ENCODE data around the gene OR13G1.

The OR13G1 gene

DNA sequence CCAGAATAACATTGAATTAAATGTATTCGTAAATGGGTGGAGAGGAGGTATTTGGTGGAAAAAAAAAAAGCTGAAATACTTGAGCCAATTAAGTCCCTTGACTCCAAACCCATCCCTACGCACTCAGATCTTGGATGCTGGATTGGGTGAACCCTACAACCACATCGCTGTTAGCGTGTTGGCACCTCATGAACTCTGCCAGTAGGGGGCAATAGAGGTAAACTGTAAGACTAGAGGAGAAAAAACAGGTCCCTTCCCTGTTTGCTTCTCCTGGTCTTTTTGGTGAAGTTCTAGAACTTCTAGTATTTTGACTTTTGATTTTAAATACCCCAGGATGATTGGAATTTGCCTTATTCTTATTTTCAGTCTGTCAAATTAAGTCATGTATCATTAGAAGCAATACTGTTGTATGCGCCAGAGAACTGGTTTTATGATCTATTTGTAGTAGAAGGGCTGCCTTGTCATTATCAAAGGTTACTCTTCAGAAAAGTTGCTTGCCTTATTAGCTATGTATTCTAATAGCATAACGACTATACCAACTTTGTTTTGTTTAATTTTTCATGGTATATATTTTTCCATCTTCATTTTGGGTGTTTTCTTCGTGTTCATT is 1.9 kb upstream of the OR13G1 start:
- TF ChIP-seq MAX (IDR thresholded peaks at IDR 0.05) (no peak), RAD21 (IDR thresholded peaks at IDR 0.05; ENCODE audit: low read depth) (peak; percentile 70)

- TF ChIP-seq RAD21 (IDR thresholded peaks at IDR 0.05; ENCODE audit: low read depth) (no peak), CREB1 (IDR thresholded peaks at IDR 0.05; ENCODE audit: low read depth) (no peak), EP300 (IDR thresholded peaks at IDR 0.05; ENCODE audit: borderline replicate concordance) (no peak), TEAD4 (IDR thresholded peaks at IDR 0.05) (no peak), ZBTB7A (IDR thresholded peaks at IDR 0.05; ENCODE audit: low read depth) (no peak), TAF1 (IDR thresholded peaks at IDR 0.05; ENCODE audit: low read depth) (no peak), TCF12 (IDR thresholded peaks at IDR 0.05; ENCODE audit: low read depth) (no peak), MAX (IDR thresholded peaks at IDR 0.05) (no peak), FOXM1 (IDR thresholded peaks at IDR 0.05; ENCODE audit: borderline replicate concordance, low read depth) (no peak), CEBPB (IDR thresholded peaks at IDR 0.05) (no peak), YY1 (IDR thresholded peaks at IDR 0.05; ENCODE audit: low read depth) (no peak)
Measured at GRCh38 chr1:247680171-247680570, 632 bp upstream of the OR13G1 start.

- TF ChIP-seq MAX (IDR thresholded peaks at IDR 0.05) (no peak), EGR1 (IDR thresholded peaks at IDR 0.05) (no peak), CEBPB (IDR thresholded peaks at IDR 0.05) (no peak), EP300 (IDR thresholded peaks at IDR 0.05; ENCODE audit: borderline replicate concordance) (no peak), TCF12 (IDR thresholded peaks at IDR 0.05; ENCODE audit: low read depth) (no peak), RAD21 (IDR thresholded peaks at IDR 0.05; ENCODE audit: low read depth) (no peak), REST (IDR thresholded peaks at IDR 0.05; ENCODE audit: low read depth) (no peak), ZBTB7A (IDR thresholded peaks at IDR 0.05; ENCODE audit: low read depth) (no peak), TAF1 (IDR thresholded peaks at IDR 0.05; ENCODE audit: low read depth) (no peak)
Measured at GRCh38 chr1:247669225-247669624, 10.3 kb downstream of the OR13G1 start.

DNA sequence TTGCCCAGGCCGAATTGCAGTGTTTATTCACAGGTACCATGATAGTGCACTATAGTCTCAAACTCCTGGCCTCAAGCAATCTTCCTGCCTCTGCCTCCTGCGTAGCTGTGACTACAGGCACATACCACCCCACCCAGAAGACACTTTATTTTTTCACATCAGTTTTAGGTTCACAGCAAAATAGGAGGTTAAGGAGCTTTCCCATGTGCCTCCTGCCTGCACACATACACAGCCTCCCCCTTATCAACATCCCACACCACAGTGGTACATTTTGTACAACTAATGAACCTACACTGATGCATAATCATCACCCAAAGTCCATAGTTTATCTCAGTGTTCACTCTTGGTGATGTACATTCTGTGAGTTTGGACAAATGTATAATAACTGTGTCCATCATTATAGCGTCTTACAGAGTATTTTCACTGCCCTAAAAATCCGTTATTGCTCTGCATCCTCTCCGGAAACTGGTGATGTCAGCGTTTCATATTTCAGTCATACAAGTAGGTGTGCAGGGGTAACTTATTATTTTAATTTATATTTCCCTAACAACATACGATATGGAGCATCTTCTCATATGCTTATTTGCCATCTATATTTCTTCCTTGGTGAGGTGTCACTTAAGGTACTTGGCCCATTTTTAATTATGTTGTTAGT is 23.2 kb downstream of the OR13G1 start:
- TF ChIP-seq TEAD4 (IDR thresholded peaks at IDR 0.05) (no peak), NFIC (IDR thresholded peaks at IDR 0.05) (no peak), RAD21 (IDR thresholded peaks at IDR 0.05; ENCODE audit: low read depth) (no peak), FOXM1 (IDR thresholded peaks at IDR 0.05; ENCODE audit: borderline replicate concordance, low read depth) (no peak), EP300 (IDR thresholded peaks at IDR 0.05; ENCODE audit: borderline replicate concordance) (no peak), TCF12 (IDR thresholded peaks at IDR 0.05; ENCODE audit: low read depth) (no peak), MAX (IDR thresholded peaks at IDR 0.05) (no peak), YY1 (IDR thresholded peaks at IDR 0.05; ENCODE audit: low read depth) (no peak), REST (IDR thresholded peaks at IDR 0.05; ENCODE audit: low read depth) (no peak), TAF1 (IDR thresholded peaks at IDR 0.05; ENCODE audit: low read depth) (no peak), EGR1 (IDR thresholded peaks at IDR 0.05) (no peak), CEBPB (IDR thresholded peaks at IDR 0.05) (no peak), USF1 (IDR thresholded peaks at IDR 0.05) (no peak), CREB1 (IDR thresholded peaks at IDR 0.05; ENCODE audit: low read depth) (no peak), ZBTB7A (IDR thresholded peaks at IDR 0.05; ENCODE audit: low read depth) (no peak)

DNA sequence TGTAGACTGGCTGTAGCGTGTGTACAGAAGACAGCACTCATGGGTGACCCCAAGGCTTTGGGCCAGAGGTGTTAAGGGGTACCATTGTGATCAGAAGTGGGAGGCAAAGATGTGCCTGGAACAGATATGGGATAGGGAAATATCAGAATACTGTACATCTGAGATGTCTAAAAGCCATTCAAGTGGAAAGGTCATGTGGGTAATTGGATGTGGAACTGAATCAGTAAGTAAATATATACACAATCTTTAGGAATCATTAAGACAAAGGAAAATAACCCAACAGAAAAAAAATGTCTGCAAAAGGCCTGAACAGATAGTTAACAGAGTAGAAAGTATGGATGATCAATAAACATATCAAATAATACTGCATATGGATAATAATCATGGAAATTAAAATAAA is 26.5 kb downstream of the OR13G1 start:
- TF ChIP-seq REST (IDR thresholded peaks at IDR 0.05; ENCODE audit: low read depth), result no peak
- no peak for TF ChIP-seq YY1 (IDR thresholded peaks at IDR 0.05; ENCODE audit: low read depth)
- no peak for TF ChIP-seq RAD21 (IDR thresholded peaks at IDR 0.05; ENCODE audit: low read depth)
- no peak for TF ChIP-seq TAF1 (IDR thresholded peaks at IDR 0.05; ENCODE audit: low read depth)
- TF ChIP-seq ZBTB7A (IDR thresholded peaks at IDR 0.05; ENCODE audit: low read depth), result no peak
- no peak for TF ChIP-seq NFIC (IDR thresholded peaks at IDR 0.05)
- no peak for TF ChIP-seq CREB1 (IDR thresholded peaks at IDR 0.05; ENCODE audit: low read depth)
- no peak for TF ChIP-seq EGR1 (IDR thresholded peaks at IDR 0.05)
- no peak for TF ChIP-seq EP300 (IDR thresholded peaks at IDR 0.05; ENCODE audit: borderline replicate concordance)
- no peak for TF ChIP-seq CEBPB (IDR thresholded peaks at IDR 0.05)
- TF ChIP-seq TCF12 (IDR thresholded peaks at IDR 0.05; ENCODE audit: low read depth), result no peak
